Activated naive CD4-positive, alpha-beta T cell treated with anti-CD3 and anti-CD28 coated beads, Interleukin-2, amount 50 U/mL, for 24 hours (primary cell): ENCODE data around the gene FAM25G.
"Not testable (repeated sequence)": the region's sequence is repeated elsewhere in the genome, so short reads cannot be mapped to it uniquely, and the experiment has no call there.

Experiments used
- H3K27ac Mint-ChIP-seq: one replicate; pipeline ENCODE4 v1.8.0; 2021; ENCODE audit warnings: mild to moderate bottlenecking, mixed read lengths
- H3K27me3 Mint-ChIP-seq: one replicate; pipeline ENCODE4 v1.8.0; 2021; ENCODE audit warnings: mixed read lengths
- H3K36me3 Mint-ChIP-seq: one replicate; pipeline ENCODE4 v1.8.0; 2021; ENCODE audit warnings: mixed read lengths
- H3K4me1 Mint-ChIP-seq: one replicate; pipeline ENCODE4 v1.8.0; 2021; ENCODE audit warnings: mixed read lengths
- H3K4me3 Mint-ChIP-seq: one replicate; pipeline ENCODE4 v1.8.0; 2021; ENCODE audit warnings: mild to moderate bottlenecking, mixed read lengths
- H3K9me3 Mint-ChIP-seq: one replicate; pipeline ENCODE4 v1.8.0; 2021; ENCODE audit warnings: mixed read lengths

Gene FAM25G

GRCh38 chr10:47491600-47491999 is at the start of gene FAM25G:
Gene FAM25G, minus strand, starts transcription at chr10:47491700. Its CDS starts 26 bp downstream, at chr10:47491674.
- H3K27ac Mint-ChIP-seq, H3K4me1 Mint-ChIP-seq, H3K27me3 Mint-ChIP-seq, H3K36me3 Mint-ChIP-seq, H3K4me3 Mint-ChIP-seq, H3K9me3 Mint-ChIP-seq: not testable (repeated sequence)

GRCh38 chr10:47536430-47536829 is 44.9 kb upstream of the FAM25G start:
- not testable (repeated sequence) for H3K27me3 Mint-ChIP-seq, H3K36me3 Mint-ChIP-seq, H3K27ac Mint-ChIP-seq, H3K4me3 Mint-ChIP-seq, H3K4me1 Mint-ChIP-seq, H3K9me3 Mint-ChIP-seq

GRCh38 chr10:47523475-47523874 is 32.0 kb upstream of the FAM25G start, which contains the start of gene AGAP9:
Gene AGAP9, minus strand, starts transcription at chr10:47523638. Its CDS starts 112 bp downstream, at chr10:47523526.
- not testable (repeated sequence) for H3K27me3 Mint-ChIP-seq, H3K4me3 Mint-ChIP-seq, H3K4me1 Mint-ChIP-seq, H3K9me3 Mint-ChIP-seq, H3K36me3 Mint-ChIP-seq, H3K27ac Mint-ChIP-seq

DNA sequence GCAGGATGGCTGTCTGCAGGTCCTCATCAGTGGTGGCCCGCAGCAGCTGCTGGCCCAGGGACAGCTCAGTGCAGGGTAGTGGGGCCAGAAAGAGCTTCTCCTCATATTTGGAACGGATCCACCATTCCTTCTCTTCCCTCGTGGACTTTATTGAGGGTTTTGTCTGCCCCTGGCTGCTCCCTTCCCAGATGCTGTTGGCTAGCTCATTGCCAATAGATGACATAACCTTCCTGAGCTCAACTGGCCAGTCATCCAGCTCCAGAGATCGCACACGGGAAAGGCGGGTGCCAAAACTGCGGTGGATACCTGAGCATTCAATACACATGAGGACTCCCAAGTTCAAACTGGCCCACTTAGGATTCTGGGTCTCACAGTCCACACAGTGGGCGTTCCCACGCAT is 10.8 kb upstream of the FAM25G start:
- not testable (repeated sequence) for H3K4me1 Mint-ChIP-seq, H3K27me3 Mint-ChIP-seq, H3K36me3 Mint-ChIP-seq, H3K27ac Mint-ChIP-seq, H3K4me3 Mint-ChIP-seq, H3K9me3 Mint-ChIP-seq

- H3K27ac Mint-ChIP-seq, H3K27me3 Mint-ChIP-seq, H3K4me1 Mint-ChIP-seq, H3K4me3 Mint-ChIP-seq, H3K36me3 Mint-ChIP-seq, H3K9me3 Mint-ChIP-seq: not testable (repeated sequence)
Observed at GRCh38 chr10:47494226-47494625, 2.7 kb upstream of the FAM25G start.

GRCh38 chr10:47489630-47490029 is 1.9 kb downstream of the FAM25G start:
- H3K27me3 Mint-ChIP-seq, H3K36me3 Mint-ChIP-seq, H3K9me3 Mint-ChIP-seq, H3K4me3 Mint-ChIP-seq, H3K27ac Mint-ChIP-seq, H3K4me1 Mint-ChIP-seq: not testable (repeated sequence)

DNA sequence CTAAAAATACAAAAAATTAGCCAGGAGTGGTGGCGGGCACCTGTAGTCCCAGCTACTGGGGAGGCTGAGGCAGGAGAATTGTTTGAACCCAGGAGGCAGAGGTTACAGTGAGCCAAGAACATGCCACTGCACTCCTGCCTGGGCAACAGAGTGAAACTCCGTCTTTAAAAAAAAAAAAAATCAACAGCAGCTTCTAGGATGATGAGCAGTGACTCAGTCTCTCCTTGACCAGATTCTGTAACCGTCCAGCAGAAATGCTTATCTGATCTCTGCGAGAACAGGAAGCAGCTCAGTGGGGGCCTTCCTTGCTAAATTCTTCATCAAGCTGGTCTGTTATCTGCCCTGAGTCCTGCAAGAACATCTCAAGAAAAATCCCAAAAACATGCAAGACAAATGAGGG is 5.6 kb downstream of the FAM25G start:
- not testable (repeated sequence) for H3K36me3 Mint-ChIP-seq, H3K27ac Mint-ChIP-seq, H3K9me3 Mint-ChIP-seq, H3K4me3 Mint-ChIP-seq, H3K4me1 Mint-ChIP-seq, H3K27me3 Mint-ChIP-seq

DNA sequence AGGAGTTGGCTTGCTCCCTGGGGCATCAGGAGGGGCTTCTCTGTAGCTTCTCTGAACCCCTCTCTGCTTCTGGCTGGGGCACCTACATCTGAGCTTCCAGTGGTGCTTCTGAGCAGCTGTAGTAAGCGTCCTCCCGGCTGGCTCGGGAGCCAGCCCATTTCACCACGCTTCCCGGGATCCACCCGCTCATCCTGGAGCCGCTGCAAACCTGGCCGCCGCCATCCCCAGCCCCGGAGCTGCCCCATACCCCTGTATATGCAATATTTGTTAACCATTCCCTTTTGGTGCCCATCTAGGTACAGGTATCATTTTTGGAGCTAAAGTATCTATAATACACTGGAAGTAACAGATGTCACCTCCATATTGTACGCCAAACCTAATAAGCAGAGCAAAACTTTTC is 6.7 kb downstream of the FAM25G start:
- H3K27ac Mint-ChIP-seq, H3K4me1 Mint-ChIP-seq, H3K27me3 Mint-ChIP-seq, H3K36me3 Mint-ChIP-seq, H3K9me3 Mint-ChIP-seq, H3K4me3 Mint-ChIP-seq: not testable (repeated sequence)

DNA sequence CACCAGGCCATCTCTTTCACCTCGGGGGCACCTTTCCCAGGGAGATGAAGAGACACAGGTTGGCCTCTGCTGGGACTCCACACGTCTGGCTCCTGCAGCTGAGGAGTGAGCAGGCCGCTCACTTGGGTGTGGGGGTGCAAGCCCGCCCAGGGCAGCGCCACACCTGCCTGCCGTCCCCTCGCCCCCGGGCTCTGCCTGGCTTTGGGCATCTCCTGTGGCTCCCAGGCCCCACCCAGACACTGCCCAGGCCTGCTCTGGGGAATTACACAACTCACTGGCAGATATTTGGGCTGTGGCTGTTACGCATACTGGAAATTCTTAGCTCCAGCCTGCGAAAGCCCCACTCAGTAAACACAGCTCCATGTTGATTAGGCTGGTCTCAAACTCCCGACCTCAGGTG is 7.6 kb downstream of the FAM25G start, which contains the start of gene ANXA8:
Gene ANXA8, minus strand, starts transcription at position 193 of the 400 bp plus-strand sequence. Its CDS starts 182 bp downstream, at position 11.
- not testable (repeated sequence) for H3K27me3 Mint-ChIP-seq, H3K36me3 Mint-ChIP-seq, H3K4me3 Mint-ChIP-seq, H3K27ac Mint-ChIP-seq, H3K4me1 Mint-ChIP-seq, H3K9me3 Mint-ChIP-seq

GRCh38 chr10:47482367-47482766 is 9.1 kb downstream of the FAM25G start:
- H3K36me3 Mint-ChIP-seq, H3K4me3 Mint-ChIP-seq, H3K27me3 Mint-ChIP-seq, H3K4me1 Mint-ChIP-seq, H3K9me3 Mint-ChIP-seq, H3K27ac Mint-ChIP-seq: not testable (repeated sequence)

- H3K9me3 Mint-ChIP-seq, H3K36me3 Mint-ChIP-seq, H3K27ac Mint-ChIP-seq, H3K4me1 Mint-ChIP-seq, H3K27me3 Mint-ChIP-seq, H3K4me3 Mint-ChIP-seq: not testable (repeated sequence)
Observed at GRCh38 chr10:47481768-47482181, 9.7 kb downstream of the FAM25G start.

DNA sequence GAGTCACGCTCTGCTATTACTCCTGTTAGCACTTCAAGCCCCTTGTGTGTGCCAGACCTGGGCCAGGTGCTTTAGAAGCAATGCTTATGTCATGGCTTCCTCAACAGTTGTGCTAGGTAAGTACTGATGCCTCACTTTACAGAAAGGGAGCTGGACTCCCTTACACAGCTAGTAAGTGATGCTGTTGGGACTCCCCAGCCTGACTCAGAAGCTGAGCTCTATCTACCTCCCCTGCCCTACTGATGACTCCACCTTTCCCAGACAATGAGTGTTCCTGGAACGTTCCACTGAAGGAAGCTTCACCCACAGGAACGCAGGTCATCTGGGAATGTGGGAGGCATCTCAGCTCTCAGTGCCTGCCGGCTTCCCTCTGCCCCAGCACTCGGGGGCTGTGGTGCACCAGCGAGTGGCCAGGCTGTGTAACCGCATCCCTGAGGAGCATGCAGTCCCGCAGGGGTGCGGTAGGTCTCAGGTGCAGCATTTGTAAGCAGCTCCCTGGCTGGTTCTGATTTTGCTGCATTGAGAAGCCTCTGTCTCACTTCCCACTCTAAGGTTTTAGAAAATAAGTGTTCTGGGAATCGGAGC is 10.2 kb downstream of the FAM25G start:
- not testable (repeated sequence) for H3K27ac Mint-ChIP-seq, H3K27me3 Mint-ChIP-seq, H3K4me1 Mint-ChIP-seq, H3K36me3 Mint-ChIP-seq, H3K4me3 Mint-ChIP-seq, H3K9me3 Mint-ChIP-seq

DNA sequence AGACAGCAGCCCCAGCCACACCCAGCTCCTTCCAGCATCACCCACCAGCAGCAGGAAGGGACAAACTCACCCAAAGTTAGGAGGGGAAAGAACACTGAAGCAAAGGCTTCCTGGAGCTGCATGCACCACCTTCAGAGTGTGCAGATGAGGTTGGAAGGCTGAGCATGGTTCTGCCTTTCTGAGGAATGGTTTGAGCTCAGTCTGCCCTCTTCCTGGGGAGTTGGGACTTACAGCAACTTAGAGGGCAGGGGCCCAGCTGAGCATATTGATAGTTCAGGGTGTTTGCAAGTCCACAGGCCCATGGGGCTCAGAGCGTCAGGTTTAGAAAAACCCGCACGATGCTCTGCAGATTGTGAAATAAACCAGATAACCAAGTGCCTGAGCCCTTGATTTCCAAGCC is 11.4 kb downstream of the FAM25G start:
- H3K9me3 Mint-ChIP-seq, H3K4me1 Mint-ChIP-seq, H3K4me3 Mint-ChIP-seq, H3K27me3 Mint-ChIP-seq, H3K36me3 Mint-ChIP-seq, H3K27ac Mint-ChIP-seq: not testable (repeated sequence)

DNA sequence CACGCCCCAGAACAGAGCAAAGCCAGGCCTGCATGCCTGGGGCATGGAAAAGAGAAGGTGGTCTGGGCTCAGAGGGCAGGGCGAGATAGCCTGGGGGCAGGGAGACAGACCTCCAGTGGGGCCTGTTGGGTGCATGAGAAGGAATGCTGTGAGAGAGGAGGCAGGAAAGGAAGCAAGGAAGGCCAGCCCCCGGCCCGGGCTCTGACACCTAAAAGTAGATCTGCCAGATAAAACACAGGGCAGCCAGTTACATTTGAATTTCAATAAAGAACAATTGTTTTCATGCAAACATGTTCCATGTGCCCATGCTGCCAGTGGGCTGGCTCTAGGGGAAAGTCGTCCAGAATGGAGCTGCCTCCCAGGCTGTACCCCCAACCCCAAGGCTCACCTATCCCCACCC is 13.4 kb downstream of the FAM25G start:
- not testable (repeated sequence) for H3K4me3 Mint-ChIP-seq, H3K27me3 Mint-ChIP-seq, H3K9me3 Mint-ChIP-seq

GRCh38 chr10:47477078-47477477 is 14.4 kb downstream of the FAM25G start:
- not testable (repeated sequence) for H3K27ac Mint-ChIP-seq, H3K4me1 Mint-ChIP-seq, H3K4me3 Mint-ChIP-seq, H3K9me3 Mint-ChIP-seq, H3K27me3 Mint-ChIP-seq, H3K36me3 Mint-ChIP-seq

More for the DNA sequence above, 13.4 kb downstream of the FAM25G start:
- not testable (repeated sequence) for H3K4me1 Mint-ChIP-seq, H3K36me3 Mint-ChIP-seq, H3K27ac Mint-ChIP-seq

- H3K27ac Mint-ChIP-seq, H3K4me1 Mint-ChIP-seq, H3K27me3 Mint-ChIP-seq, H3K4me3 Mint-ChIP-seq, H3K36me3 Mint-ChIP-seq, H3K9me3 Mint-ChIP-seq: not testable (repeated sequence)
Observed at GRCh38 chr10:47475101-47475500, 16.4 kb downstream of the FAM25G start.

GRCh38 chr10:47473516-47473915 is 18.0 kb downstream of the FAM25G start:
- not testable (repeated sequence) for H3K27ac Mint-ChIP-seq, H3K36me3 Mint-ChIP-seq, H3K9me3 Mint-ChIP-seq, H3K4me3 Mint-ChIP-seq, H3K27me3 Mint-ChIP-seq, H3K4me1 Mint-ChIP-seq

GRCh38 chr10:47472647-47473046 is 18.9 kb downstream of the FAM25G start:
- not testable (repeated sequence) for H3K4me1 Mint-ChIP-seq, H3K4me3 Mint-ChIP-seq, H3K36me3 Mint-ChIP-seq, H3K27ac Mint-ChIP-seq, H3K27me3 Mint-ChIP-seq, H3K9me3 Mint-ChIP-seq
